ENCODE data around the gene SOCS1. TPM values are rescaled to one million over a fixed set of nuclear protein-coding genes. Genes with fewer than 3 reads are reported as not detected.
A peak's percentile ranks its signal among the peaks of the same experiment; 100 is the strongest.

SOCS1 gene
- total and polyA plus RNA-seq, 9 of the 15 experiments (the other 6 are each of a cell fraction or from before 2014, with no cell fraction given) = 0.04 to 7.5 (median 2.3) TPM

DNA sequence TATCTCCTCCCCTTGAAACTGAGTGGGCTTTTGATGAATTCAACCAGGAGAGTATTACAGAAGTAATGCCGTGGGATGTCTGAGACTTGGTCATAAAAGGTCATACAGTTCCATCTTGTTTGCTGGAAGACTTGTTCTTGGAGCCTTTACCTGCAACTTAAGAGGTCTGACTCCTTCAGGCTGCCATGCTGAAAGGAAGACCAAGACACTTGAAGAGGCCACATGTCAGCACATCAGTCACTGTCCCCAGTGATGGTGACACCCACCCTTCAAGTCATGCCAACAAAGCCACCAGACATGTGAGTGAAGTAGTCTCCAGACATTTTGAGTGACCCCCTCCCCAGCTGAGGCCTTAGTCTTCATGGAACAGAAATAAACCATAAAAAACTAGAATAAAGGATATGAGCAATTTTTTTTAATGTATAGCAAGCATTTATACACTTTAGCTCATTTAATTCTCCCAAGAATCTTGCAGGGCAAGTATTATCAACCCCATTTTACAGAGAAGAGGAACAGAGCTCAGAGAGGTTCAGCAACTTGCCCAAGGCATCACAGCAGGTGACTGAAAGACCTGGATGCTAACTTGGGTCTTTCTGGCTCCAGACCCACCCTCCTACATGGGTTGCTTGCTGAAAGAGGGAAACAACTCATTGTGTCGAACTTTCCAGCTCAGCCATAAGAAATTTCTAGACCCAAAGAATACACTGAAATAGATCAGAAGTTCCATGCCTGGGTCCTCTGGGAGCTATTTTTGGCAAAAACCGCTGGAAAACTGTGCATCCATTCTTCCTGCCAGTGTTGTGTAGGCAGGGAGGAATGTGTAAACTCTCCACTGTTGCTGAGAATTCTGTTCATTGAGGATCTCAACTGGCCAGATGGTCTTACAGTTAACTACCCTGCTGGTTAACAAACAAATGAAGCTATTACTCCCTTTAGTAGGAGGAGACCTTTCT is 38.1 kb downstream of the SOCS1 start (continued):
- no peak for TF ChIP-seq ZNF57 (CRISPR knock-in tag; IDR thresholded peaks at IDR 0.05)
- TF ChIP-seq XRCC3 (IDR thresholded peaks at IDR 0.05) = no peak
- TF ChIP-seq NFE2L1 (tag; IDR thresholded peaks at IDR 0.05; ENCODE audit: borderline replicate concordance, low read depth) = no peak
- TF ChIP-seq CEBPB (tag; IDR thresholded peaks at IDR 0.05) = no peak
- TF ChIP-seq U2AF1 (optimal IDR thresholded peaks at IDR 0.05; ENCODE audit: low read depth, low read length) = no peak
- TF ChIP-seq OTX1 (CRISPR knock-in tag; IDR thresholded peaks at IDR 0.05) = no peak
- TF ChIP-seq ADNP (tag; IDR thresholded peaks at IDR 0.05) = peak; percentile 68
- no peak for TF ChIP-seq MTA2 (IDR thresholded peaks at IDR 0.05; ENCODE audit: low read depth)
- TF ChIP-seq ZNF197 (CRISPR knock-in tag; IDR thresholded peaks at IDR 0.05; ENCODE audit: low read depth) = no peak
- TF ChIP-seq, protein P1, sequence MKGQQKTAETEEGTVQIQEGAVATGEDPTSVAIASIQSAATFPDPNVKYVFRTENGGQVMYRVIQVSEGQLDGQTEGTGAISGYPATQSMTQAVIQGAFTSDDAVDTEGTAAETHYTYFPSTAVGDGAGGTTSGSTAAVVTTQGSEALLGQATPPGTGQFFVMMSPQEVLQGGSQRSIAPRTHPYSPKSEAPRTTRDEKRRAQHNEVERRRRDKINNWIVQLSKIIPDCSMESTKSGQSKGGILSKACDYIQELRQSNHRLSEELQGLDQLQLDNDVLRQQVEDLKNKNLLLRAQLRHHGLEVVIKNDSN (CRISPR knock-in tag; IDR thresholded peaks at IDR 0.05) = no peak
- peak; percentile 44 for TF ChIP-seq ZFP36 (IDR thresholded peaks at IDR 0.05; ENCODE audit: low read depth, low read length, partially characterized antibody)
- TF ChIP-seq GABPB1 (CRISPR knock-in tag; IDR thresholded peaks at IDR 0.05) = no peak
- TF ChIP-seq, protein P2, sequence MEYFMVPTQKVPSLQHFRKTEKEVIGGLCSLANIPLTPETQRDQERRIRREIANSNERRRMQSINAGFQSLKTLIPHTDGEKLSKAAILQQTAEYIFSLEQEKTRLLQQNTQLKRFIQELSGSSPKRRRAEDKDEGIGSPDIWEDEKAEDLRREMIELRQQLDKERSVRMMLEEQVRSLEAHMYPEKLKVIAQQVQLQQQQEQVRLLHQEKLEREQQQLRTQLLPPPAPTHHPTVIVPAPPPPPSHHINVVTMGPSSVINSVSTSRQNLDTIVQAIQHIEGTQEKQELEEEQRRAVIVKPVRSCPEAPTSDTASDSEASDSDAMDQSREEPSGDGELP (CRISPR knock-in tag; IDR thresholded peaks at IDR 0.05; ENCODE audit: borderline replicate concordance) = no peak

All from K562 (cell line).